Stimulated activated CD4-positive, alpha-beta T cell treated with anti-CD3 and anti-CD28 coated beads, Interleukin-2, amount 100 ng/mL, for 24 hours (primary cell): ENCODE measurements around the gene RDH11.
"Not testable (repeated sequence)": the region's sequence is repeated elsewhere in the genome, so short reads cannot be mapped to it uniquely, and the experiment has no call there.

Source experiments
- DNase-seq, 2 donors: peaks; one replicate each; pipeline ENCODE4 v3.0.0-alpha.2; 2020

RDH11 gene

GRCh38 chr14:67703997-67704396 lies 8.4 kb upstream of the RDH11 start:
- DNase-seq: no peak

GRCh38 chr14:67701492-67701891 lies 5.9 kb upstream of the RDH11 start, which contains the start of gene RDH12:
Gene RDH12 (plus strand): TSS chr14:67701886. CDS start chr14:67722643, 20,757 bp downstream.
- not testable (repeated sequence) for DNase-seq

GRCh38 chr14:67698179-67698578 lies 2.6 kb upstream of the RDH11 start:
- DNase-seq: no peak

DNA sequence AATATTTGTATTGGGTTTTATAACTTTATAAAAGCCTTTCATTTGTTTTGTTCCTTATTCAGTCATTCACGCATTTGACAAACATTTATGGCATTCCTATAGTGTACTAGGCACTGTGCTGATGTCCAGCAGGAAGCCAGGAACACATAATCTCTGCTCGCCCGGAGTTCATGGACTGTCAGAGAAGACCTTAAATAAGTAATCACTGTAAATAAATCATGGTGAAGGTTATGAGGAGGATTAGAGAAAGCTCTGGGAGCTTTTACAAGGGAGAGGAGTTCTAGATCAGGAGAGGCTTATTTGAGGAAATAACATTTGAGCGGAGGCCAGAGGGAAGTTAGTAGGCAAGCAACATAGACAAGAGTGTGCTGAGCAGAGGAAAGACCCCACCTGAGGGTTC lies 1.4 kb upstream of the RDH11 start:
- no peak for DNase-seq

GRCh38 chr14:67694791-67695393 lies 672 bp downstream of the RDH11 start:
- DNase-seq: peak; percentile 76

- no peak for DNase-seq
These were observed 5.6 kb downstream of the RDH11 start for GRCh38 chr14:67690011-67690410.

GRCh38 chr14:67683842-67684241 lies 11.7 kb downstream of the RDH11 start:
- no peak for DNase-seq

GRCh38 chr14:67680941-67681340 lies 14.6 kb downstream of the RDH11 start:
- DNase-seq: no peak

- DNase-seq: no peak
These were observed 15.4 kb downstream of the RDH11 start for GRCh38 chr14:67680121-67680602.

- no peak for DNase-seq
These were observed 16.6 kb downstream of the RDH11 start for GRCh38 chr14:67679006-67679405.

- DNase-seq: no peak
These were observed 20.4 kb downstream of the RDH11 start for GRCh38 chr14:67675219-67675582.

- peak; percentile 77 to 79 for DNase-seq
These were observed 20.9 kb downstream of the RDH11 start, which contains the start of gene VTI1B for GRCh38 chr14:67674480-67675218. Gene VTI1B (minus strand): TSS chr14:67674632. CDS start chr14:67674489, 143 bp downstream.

GRCh38 chr14:67674139-67674479 lies 21.5 kb downstream of the RDH11 start:
- peak; percentile 67 to 71 for DNase-seq

GRCh38 chr14:67673451-67673850 lies 22.1 kb downstream of the RDH11 start:
- no peak for DNase-seq

- DNase-seq: no peak
These were observed 27.0 kb downstream of the RDH11 start for GRCh38 chr14:67668559-67668958.

DNA sequence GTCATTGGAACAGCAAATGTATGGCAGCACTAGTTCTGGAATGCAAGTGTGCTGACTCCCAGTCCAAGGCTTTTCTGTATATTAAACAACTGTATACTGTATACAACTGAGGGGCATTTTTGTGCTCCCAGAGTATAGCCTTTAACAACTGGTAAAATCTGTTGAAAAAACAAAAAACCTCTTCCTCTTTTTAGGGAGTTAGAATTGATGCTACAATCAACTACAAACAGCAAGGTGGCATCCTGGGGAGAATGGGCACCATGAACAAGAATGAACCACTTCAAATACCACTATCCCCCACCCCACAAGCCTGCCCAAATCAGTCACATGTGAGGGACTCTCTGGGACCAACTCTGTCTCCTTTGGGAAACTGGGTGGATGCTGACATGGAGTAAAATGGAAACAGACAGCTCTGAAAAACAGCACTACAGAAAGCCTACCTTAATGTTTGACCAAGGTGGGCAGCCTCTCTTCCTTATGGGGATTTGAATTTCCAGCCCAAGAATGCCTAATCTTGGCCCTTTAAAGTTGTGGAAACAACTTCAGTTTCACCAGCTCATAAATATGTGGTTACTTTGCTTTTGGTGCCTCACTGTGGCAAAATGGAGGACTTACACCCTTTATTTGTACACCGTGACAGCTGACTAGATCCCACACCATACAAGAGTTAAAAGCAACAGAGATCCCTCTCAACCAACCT lies 28.7 kb downstream of the RDH11 start:
- DNase-seq: no peak

GRCh38 chr14:67665868-67666267 lies 29.7 kb downstream of the RDH11 start:
- DNase-seq: no peak

GRCh38 chr14:67663633-67664032 lies 31.9 kb downstream of the RDH11 start:
- no peak for DNase-seq

DNA sequence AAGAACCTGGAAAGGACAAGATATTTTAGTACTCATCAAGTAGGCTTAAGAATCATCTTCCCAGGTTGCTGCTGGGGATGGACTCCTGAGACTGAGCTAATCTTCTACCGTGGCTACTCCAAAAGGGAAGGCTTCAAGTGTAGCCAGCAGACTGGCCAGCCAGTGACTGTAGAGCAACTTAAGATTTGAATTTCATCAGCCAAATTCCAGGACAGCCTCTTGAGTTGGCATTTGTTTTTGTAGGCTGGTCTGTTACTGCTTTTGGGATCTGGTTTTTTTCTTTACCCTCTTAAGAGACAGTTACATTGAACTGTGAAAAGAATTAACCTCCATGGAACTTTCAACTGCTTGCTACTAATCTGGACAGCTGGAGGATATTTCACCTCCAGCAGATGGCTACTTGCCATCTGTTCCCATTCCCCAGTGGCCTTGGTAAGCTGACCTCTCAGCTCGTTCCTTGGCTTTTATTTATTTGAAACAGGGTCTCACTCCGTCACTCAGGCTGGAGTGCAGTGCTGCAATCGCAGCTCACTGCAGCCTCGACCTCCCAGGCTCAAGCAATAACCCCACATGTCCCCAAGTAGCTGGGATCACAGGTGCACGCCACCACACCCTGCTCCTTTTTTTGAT lies 41.8 kb downstream of the RDH11 start:
- DNase-seq: no peak

- no peak for DNase-seq
These were observed 43.4 kb downstream of the RDH11 start for GRCh38 chr14:67652189-67652588.

- no peak for DNase-seq
These were observed 44.9 kb downstream of the RDH11 start for GRCh38 chr14:67650694-67651093.

GRCh38 chr14:67650151-67650550 lies 45.4 kb downstream of the RDH11 start:
- no peak for DNase-seq

GRCh38 chr14:67646131-67646530 lies 49.4 kb downstream of the RDH11 start:
- no peak for DNase-seq
